GM03348 (cell line): ENCODE data around the gene RNF146.
A peak's percentile ranks its signal among the peaks of the same experiment; 100 is the strongest.
"Not testable (repeated sequence)": the region's sequence is repeated elsewhere in the genome, so short reads cannot be mapped to it uniquely, and the experiment has no call there.

Source experiments
- DNase-seq: peaks from one replicate; pipeline ENCODE4 v3.0.0; 2012; ENCODE audit warnings: low spot score

Gene RNF146

GRCh38 chr6:127266178-127266891, at the start of gene RNF146:
Gene RNF146 (plus strand): TSS chr6:127266864. CDS start chr6:127280339, 13,475 bp downstream.
- DNase-seq = peak; percentile 96

GRCh38 chr6:127219869-127220268, 46.8 kb upstream of the RNF146 start:
- no peak for DNase-seq

DNA sequence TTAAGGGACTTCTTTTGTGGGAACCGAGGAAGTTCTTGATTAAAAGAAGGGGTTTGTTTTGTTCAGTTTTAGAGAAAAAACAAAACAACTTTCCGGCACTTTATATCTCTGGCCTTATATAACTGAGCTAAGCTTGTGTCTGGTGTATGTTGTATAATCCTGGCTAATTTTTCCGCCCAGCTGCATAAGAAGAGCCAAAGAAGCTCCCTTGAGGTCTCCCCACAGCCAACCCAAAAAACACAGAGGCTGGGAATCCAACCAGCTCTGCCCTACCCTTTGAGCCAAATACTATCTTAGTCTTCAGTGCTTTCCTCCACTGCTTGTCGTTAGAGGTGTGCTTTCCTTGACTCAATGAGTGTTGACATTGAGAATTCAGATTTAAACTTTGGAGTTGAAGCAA, 45.5 kb upstream of the RNF146 start:
- no peak for DNase-seq

- DNase-seq = no peak
Measured at GRCh38 chr6:127222418-127222817, 44.2 kb upstream of the RNF146 start.

DNA sequence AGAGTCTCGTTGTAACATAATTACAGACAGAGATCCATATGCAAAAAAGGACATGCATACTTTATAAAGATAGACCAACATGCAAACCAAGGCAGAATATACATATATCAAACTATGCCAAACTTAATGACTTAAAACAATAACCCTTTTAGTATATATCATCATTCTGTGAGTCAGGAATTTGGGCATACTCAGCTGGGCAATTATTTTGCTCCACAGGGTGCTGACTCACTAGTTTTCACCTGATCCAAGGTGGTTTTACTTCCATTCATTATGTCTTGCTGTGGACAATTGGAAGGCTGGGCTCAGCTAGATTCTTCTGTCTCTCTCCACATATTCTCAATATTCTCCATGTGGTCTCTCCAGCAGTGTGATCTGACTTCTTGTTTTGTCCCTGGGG, 41.2 kb upstream of the RNF146 start:
- no peak for DNase-seq

GRCh38 chr6:127233819-127234218, 32.8 kb upstream of the RNF146 start:
- DNase-seq = not testable (repeated sequence)

DNA sequence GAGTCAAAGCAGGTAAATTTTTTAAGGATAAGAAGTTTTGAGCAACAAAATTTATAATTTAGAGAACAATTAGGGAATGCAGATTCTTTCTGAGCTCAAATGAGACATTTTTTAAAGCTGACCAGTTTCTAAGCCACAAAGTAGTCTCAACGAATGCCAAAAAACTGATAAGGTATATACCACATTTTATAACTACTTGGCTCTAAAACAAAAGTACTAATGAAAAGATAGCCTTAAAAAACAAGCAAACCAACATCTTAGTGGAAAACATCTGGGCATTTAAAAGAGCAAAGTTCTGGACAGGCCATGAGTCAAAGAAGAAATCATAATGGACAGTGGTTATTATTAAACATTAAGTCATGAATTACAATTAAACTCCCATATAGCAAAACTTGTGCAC, 23.2 kb upstream of the RNF146 start:
- peak; percentile 24 for DNase-seq

- DNase-seq = peak; percentile 5
Measured at GRCh38 chr6:127247114-127248096, 19.3 kb upstream of the RNF146 start.

DNA sequence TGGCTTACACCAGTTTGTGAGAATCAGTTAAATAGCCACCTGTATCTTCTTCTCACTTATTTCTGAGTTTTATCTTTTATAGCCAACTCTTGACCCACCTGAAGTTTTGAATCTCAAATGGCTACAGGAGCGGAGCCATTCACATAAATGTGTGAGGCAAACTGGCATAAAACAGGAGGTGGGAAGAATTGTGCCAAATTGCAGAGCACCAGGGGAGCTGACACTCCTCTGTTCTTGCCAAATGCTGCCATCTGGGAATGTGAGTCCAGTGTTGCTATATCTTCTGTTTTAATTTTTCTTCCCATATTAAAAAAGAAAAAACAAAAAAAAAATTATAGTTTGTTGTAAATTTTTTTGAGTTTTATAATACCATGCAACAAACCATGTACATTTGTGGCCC, 17.0 kb upstream of the RNF146 start:
- no peak for DNase-seq

- DNase-seq = no peak
Measured at GRCh38 chr6:127255286-127255685, 11.4 kb upstream of the RNF146 start.

DNA sequence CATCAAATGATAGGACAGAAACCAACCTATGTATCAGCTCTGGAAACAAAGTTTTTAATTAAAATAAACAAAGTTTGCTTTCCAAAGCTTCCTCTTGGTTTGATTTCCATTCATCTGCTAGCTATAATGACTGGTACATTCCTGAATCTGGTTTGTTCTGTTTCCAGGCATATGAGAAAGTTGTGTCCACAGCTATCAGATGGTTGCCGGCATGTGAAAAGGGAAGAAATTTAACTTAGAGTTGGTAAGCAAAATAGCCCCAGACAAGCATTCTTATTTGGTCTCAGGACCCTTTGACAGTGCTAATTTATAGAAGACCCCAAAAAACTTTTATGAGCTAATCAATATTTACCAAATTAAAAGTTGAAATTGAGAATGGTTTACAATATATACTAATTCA, 3.8 kb upstream of the RNF146 start:
- DNase-seq = no peak

DNA sequence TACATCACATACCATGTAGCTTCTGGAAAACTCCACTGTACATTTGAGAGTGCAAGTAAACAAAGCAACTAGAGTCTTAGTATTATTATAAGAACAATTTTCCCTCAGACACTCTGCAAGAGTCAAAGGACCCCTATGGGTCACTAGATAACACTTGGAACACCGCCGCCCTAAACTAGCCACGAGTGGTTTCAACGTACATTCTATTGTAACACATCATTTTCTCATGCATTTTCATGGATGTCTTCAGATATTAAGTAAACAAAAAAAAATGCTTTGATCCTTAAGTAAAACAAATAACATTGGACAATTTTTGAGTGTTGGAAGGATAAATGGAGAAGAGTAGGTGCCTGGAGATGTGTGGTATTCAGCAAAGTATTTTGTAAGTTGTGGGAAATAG, 3.2 kb upstream of the RNF146 start:
- no peak for DNase-seq

DNA sequence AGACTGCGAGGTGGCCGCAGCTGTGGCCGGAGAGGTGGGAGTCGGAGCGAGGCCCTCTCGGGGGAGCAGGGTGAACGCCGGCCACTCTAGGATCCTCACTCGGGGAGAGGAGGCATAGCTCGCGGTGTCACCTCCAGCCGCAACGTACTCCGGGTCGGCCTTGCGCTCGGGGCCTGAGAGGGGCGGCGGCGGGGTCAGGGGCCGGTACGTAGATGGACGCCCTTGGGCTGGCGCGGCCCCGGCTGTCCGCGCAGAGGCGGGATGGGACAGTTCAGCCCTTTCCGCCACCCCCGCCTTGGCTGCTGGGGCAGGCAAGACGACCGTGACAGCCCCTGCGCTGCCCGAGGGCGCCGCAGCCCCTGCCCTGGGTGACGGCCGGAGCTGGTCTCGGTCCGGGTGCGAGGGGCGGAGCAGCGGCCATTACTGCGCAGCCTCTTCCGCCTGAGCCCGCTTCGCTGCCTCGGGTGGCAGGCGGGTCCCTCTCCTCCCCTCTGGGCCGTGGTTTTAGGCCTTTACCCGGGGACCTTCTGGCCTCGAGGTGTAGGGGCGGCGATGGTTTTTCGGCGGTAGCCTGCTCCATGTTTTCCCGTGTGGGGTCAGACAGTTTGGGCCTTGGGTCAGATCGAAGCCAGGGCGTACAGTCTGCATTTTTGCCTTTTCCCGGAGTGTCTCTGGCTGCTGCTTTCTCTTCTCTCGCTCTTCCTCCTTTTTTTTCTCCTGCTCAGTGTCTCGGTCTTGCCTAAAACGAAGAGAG, 405 bp downstream of the RNF146 start:
- DNase-seq = peak; percentile 80

DNA sequence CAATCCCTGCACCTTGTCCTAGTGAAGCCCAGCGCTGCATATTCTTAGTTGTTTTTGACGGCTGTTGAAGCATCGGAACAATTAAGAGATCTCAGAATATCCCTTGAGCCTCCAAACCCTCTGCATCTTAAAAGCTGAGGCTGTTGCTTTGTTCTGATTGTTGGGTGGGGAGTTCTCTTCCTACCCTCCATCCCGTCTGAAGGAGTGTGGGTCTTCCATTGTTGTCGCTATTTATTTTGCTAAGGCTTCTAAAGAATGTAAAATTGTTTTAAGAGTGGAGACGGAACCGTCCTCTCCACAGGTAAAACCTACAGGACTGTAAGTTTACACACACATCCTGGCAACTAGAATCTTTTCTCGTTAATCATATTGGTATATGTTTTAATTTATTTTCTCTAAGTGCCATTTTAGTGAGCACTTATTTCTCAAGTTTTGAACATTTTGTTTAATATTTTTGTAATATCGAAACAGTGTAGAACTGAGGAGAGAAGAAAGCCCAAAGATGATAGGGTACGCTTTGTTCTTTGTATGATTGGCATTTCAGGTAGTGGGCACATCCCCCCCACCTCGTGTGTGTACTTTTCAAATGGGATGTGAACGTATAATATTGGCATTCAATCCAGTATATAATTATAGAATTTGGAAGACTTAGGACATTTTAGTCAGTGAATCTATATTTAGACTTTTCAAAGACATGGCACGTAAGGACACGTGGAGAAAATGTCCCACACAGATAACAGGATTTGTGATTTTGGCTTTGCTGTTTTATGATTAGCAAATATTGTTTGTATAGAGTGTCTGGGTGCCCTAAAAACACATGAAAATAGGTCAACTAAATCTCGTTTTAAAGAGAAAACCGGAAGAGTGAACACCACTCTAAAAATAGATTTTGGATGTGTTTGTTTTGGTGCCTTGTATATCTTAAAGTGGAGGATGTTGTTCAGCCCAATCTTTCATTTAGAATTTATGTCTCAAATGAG, 1.3 kb downstream of the RNF146 start:
- DNase-seq = peak; percentile 9

DNA sequence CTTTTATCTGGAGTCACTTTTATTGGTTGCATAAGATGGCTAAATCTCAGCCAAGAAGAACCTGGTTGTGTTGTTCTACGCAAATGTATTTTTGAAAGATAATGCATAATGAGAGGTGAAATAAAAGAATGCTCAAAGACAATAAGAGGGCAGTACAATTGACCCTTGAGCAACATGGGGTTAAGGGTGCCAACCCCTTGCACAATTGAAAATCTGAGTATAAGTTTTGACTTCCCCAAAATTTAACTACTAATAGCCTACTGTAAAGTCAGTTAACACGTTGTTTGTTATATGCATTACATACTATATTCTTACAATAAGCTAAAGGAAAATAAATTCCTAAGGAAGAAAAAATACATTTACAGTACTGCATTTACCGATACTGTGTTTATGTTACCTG, 5.9 kb downstream of the RNF146 start:
- no peak for DNase-seq

DNA sequence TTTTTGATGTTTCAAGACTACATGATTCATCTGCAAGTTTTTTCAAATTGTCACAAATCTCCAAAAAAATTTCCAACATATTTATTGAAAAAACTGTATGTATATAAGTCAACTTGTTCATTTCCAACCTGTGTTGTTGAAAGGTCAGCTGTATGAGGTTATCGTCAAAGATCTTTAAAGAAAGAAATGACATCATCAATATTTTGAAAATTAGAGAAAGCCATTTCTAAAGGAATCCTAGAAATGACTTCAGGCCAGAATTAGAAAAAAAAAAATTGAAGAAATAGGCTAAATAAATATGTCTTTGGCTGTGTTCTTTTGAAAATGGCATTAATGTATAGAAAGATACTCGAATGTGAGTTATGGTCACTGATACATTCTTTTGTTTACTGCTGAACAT, 6.8 kb downstream of the RNF146 start:
- no peak for DNase-seq

DNA sequence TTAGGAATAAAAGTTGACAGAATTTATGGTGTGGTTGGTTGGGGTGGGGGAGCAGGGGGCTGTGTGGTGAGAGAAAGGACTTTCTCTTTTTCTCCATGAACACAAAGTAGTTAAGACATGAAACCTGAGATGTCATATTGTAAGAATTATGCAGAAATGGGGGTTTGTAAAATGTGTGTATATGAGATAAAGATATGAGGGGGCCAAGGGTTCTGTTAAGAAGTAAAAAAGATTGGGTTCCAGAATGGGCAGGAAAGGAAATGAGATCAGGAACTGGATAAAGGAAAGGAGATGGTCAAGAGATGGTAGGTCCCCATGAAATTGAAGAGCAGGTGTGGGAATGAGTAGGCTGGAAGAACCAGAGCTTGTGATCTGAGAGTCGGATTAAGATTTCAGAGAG, 9.7 kb downstream of the RNF146 start:
- no peak for DNase-seq

- no peak for DNase-seq
Measured at GRCh38 chr6:127277878-127278843, 11.5 kb downstream of the RNF146 start.

DNA sequence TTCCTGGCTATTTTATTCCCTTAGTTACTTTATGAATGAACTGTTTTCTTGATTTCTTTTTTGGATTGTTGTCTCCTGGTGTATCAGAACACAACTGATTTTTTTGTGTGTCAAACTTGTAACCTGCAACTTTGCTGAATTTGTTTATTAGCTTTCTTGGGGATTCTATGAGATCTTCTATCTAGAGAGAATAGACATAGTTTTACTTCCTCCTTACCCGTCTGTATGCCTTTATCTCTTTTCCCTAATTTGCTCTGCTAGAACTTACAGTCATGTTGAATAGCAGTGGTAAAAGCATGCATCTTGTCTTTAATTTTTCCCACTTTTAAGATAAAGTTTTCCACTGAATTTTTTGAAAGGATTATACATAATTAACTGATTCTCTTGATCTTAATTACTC, 13.2 kb downstream of the RNF146 start:
- DNase-seq = no peak

- no peak for DNase-seq
Measured at GRCh38 chr6:127282184-127282583, 15.5 kb downstream of the RNF146 start.
